Neutrophil (primary cell): ENCODE measurements around the gene UGP2.

ENCODE experiments used
- H3K27ac ChIP-seq: fragments of 200-600 bp; sonication (generic); 2 replicates; pipeline ENCODE4 v1.5.1; 2016; ENCODE audit warnings: mild to moderate bottlenecking, moderate library complexity
- H3K27me3 ChIP-seq: fragments of 200-600 bp; sonication (generic); 2 replicates; pipeline ENCODE4 v1.6.0; 2016; ENCODE audit warnings: mild to moderate bottlenecking
- H3K36me3 ChIP-seq: fragments of 200-600 bp; sonication (generic); 2 replicates; pipeline ENCODE4 v1.5.1; 2017
- H3K4me1 ChIP-seq, 2 experiments: fragments of 200-600 bp in 1 of 2; sonication (generic) in 1 of 2; 1 replicate in 1 of 2; 2 replicates in 1 of 2; pipeline versions ENCODE4 v1.5.1 to v1.6.1; 2013 to 2016; ENCODE audit warnings: low read depth in 1 of 2, low read length in 1 of 2, mild to moderate bottlenecking in 1 of 2, moderate library complexity in 1 of 2; ENCODE audit not compliant: control insufficient read depth in 1 of 2, insufficient read depth in 1 of 2
- H3K4me3 ChIP-seq, 2 experiments: fragments of 200-600 bp in 1 of 2; sonication (generic) in 1 of 2; 1 replicate in 1 of 2; 2 replicates in 1 of 2; pipeline ENCODE4 v1.5.1; 2013 to 2016; ENCODE audit warnings: low read depth in 1 of 2, low read length in 1 of 2, mild to moderate bottlenecking in 1 of 2, moderate library complexity in 1 of 2
- H3K9me3 ChIP-seq: fragments of 200-600 bp; sonication (generic); 2 replicates; pipeline ENCODE4 v1.5.1; 2016
- CTCF ChIP-seq: fragments of 200-600 bp; sonication (generic); IDR thresholded peaks from 2 replicates; pipeline ENCODE4 v1.5.1; 2016; ENCODE audit warnings: antibody characterized with exemption

UGP2 gene

DNA sequence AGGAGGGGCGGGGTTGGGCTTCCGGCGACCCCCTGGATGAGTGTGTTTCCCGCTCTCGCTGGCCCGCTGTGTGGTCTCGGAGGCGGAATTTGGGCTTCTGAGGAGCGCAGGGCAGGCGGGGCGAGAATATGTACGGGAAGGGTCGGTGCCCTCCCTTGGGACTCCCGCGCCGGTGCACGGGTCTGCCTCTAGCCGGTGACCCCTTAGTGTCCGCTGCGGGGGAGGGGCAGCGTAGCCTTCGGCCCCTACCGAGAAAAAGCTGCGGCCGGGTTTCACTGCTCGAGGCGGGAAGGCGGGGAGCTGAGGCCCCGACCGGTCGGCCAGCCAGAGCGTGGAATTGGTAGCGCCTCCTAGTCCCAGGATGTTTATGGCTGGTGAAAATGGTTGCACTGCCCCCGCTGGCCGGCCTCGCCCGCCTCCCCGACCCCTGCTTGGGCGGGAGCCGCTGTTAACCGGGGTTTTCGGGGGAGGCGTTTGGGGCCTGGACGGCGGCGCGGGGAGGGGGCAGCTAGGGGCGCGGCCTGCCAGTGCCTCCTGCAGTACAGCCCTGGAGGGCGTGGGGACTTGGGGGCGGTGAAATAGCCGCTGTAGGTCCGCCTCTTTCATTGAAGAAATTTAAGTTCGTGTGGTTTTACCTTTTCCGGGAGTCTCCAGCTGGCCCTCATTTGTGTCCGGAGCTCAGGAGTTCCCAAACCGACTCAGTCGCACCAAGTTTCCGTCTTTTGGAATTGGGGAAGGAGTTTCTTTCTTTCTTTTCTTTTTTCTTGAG is at the start of gene UGP2:
Gene UGP2, plus strand, starts transcription at position 643 of the 769 bp plus-strand sequence. CDS start 290 bp downstream, outside the sequence.
- TF ChIP-seq CTCF = peak; percentile 27
- Histone ChIP-seq H3K27ac (peak within 1 kb of the TSS; percentile 94), H3K36me3 (no peaks in the 10 kb centered on the region), H3K4me1 (peaks cover 80 to 83% of the 10 kb centered on the region in 2 experiments), H3K4me3 (peak within 1 kb of the TSS; percentile 89 to 93), H3K27me3 (no peaks in the 10 kb centered on the region), H3K9me3 (no peaks in the 10 kb centered on the region)

- Histone ChIP-seq H3K4me1 (peaks cover 0 to 4% of the 10 kb centered on the region in 2 experiments), H3K27me3 (no peaks in the 10 kb centered on the region), H3K27ac (no peak overlapping the region), H3K4me3 (no peak overlapping the region), H3K9me3 (no peaks in the 10 kb centered on the region), H3K36me3 (no peaks in the 10 kb centered on the region)
- TF ChIP-seq CTCF = no peak
Observed at GRCh38 chr2:63792530-63792929, 49.2 kb upstream of the UGP2 start.

DNA sequence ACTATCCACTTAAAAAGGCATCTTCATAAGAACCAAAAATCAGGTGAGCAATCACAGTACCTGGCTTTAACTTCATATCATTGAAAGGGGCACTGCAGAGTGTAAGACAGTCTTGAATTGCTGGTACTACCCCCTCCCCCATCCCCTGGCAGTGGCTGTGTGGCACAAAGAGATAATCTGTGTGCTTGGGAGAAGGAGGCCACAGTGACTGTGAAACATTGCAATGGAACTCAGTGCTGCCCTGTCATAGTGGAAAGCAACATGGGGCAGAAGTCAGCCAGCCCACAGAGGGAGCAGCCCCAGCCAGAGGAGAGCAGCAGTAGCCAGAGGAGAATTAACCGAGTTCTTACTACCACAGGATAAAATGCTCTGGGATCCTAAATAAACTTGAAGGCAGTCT is 45.3 kb upstream of the UGP2 start:
- Histone ChIP-seq H3K4me1 (no peaks in the 10 kb centered on the region), H3K27ac (no peak overlapping the region), H3K4me3 (no peak overlapping the region), H3K36me3 (no peaks in the 10 kb centered on the region), H3K27me3 (no peaks in the 10 kb centered on the region), H3K9me3 (no peaks in the 10 kb centered on the region)
- TF ChIP-seq CTCF = no peak

DNA sequence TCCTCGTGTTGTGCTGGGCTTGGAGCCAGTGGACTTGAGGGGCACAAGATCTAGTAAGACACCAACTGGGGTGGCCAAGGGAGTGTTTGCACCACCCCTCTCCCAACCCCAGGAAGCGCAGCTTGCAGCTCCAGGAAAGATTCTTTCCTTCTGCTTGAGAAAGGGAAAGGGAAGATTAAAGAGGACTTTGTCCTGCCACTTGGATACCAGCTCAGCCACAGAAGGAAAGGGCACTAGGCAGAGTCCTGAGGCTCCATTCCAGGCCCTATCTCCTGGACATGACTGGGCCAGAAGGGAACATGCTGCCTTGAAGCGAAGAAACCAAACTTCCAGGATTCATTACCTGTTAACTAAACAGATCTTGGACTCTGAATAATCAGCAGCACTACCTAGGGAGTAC is 44.9 kb upstream of the UGP2 start:
- Histone ChIP-seq H3K4me1 (no peaks in the 10 kb centered on the region), H3K9me3 (no peaks in the 10 kb centered on the region), H3K4me3 (no peak overlapping the region), H3K27ac (no peak overlapping the region), H3K27me3 (no peaks in the 10 kb centered on the region), H3K36me3 (no peaks in the 10 kb centered on the region)
- TF ChIP-seq CTCF = no peak

- TF ChIP-seq CTCF = no peak
- Histone ChIP-seq H3K36me3 (no peaks in the 10 kb centered on the region), H3K27me3 (no peaks in the 10 kb centered on the region), H3K4me3 (no peak overlapping the region), H3K9me3 (no peaks in the 10 kb centered on the region), H3K4me1 (no peaks in the 10 kb centered on the region), H3K27ac (no peak overlapping the region)
Observed at GRCh38 chr2:63801455-63801854, 40.2 kb upstream of the UGP2 start.
